LNCaP clone FGC (cell line): ENCODE measurements around the gene PRM1.
"Not testable (repeated sequence)": the region's sequence is repeated elsewhere in the genome, so short reads cannot be mapped to it uniquely, and the experiment has no call there.

Experiments used
- DNase-seq: peaks from one replicate; pipeline ENCODE4 v3.0.0-alpha.2; 2011; ENCODE audit warnings: low read depth
- H3K4me3 ChIP-seq: 2 replicates; pipeline ENCODE4 v1.5.1; 2011; ENCODE audit warnings: mild to moderate bottlenecking, low read depth, low read length, control low read depth
- TF ChIP-seq, protein P1 (sequence below): IDR thresholded peaks from 2 replicates; pipeline ENCODE4 v1.5.1; 2012; ENCODE audit warnings: mild to moderate bottlenecking; ENCODE audit not compliant: control insufficient read depth, insufficient read depth; ENCODE audit errors: extremely low read depth

Gene PRM1

DNA sequence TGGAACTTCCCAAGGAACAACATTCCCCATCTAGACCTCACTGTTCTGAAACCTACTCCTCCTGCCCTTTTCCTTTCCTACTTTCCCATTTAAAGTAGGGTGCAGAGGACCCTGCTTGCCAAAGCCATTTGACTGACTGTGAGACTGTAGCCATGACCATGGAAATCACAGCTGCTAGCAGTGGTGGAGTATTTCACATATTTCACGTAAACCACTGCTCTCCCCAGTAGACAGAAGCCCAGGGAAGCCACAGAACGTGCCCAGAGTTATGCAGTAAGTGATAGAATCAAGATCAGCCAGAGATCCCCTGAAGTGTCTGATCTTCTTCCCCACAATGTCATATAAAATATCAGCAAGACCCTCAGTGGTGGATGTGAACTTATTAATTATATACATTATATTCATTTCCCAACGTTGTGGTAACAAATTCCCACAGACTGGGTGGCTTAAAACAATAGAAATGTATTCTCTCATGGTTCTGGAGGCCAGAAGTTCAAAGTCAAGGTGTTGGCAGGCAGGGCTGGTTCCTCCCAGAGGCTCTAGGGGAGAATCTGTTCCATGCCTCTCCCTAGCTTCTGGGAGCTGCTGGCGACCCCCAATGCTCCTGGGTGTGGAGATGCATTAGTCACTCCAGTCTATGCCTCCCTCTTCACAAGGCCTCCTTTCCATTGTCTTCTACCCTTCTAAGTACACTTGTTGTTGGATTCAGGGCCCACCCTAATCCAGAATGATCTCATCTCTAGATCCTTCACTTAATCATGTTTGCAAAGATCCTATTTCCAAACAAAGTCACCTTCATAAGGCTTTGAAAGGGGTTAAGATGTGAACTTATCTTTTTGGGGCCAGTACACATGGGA lies 20.7 kb upstream of the PRM1 start:
- no peak overlapping the region for H3K4me3 ChIP-seq
- TF ChIP-seq, protein P1, sequence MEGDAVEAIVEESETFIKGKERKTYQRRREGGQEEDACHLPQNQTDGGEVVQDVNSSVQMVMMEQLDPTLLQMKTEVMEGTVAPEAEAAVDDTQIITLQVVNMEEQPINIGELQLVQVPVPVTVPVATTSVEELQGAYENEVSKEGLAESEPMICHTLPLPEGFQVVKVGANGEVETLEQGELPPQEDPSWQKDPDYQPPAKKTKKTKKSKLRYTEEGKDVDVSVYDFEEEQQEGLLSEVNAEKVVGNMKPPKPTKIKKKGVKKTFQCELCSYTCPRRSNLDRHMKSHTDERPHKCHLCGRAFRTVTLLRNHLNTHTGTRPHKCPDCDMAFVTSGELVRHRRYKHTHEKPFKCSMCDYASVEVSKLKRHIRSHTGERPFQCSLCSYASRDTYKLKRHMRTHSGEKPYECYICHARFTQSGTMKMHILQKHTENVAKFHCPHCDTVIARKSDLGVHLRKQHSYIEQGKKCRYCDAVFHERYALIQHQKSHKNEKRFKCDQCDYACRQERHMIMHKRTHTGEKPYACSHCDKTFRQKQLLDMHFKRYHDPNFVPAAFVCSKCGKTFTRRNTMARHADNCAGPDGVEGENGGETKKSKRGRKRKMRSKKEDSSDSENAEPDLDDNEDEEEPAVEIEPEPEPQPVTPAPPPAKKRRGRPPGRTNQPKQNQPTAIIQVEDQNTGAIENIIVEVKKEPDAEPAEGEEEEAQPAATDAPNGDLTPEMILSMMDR, result no peak
- DNase-seq, result no peak

DNA sequence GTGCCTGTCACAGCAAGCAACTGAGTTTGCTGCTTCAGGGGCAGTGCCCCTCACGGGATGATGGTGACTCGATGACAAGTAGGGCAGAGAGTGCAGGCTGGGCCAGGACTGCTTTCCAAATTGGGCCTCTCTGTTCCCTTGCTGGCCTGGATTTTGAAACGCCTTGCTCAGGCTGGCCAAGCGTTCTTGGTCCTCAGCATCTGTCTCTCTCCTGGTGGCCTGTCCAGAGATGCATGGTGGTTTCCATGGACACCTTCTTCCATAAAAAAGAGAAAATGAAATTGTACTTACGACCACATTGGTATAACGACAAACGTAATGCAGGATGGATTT lies 19.4 kb upstream of the PRM1 start:
- no peak overlapping the region for H3K4me3 ChIP-seq
- TF ChIP-seq, protein P1, result no peak
- DNase-seq, result no peak

GRCh38 chr16:11299865-11300559 lies 18.9 kb upstream of the PRM1 start:
- DNase-seq, result no peak
- H3K4me3 ChIP-seq, result no peak overlapping the region
- TF ChIP-seq, protein P1, result no peak

- not testable (repeated sequence) for DNase-seq, H3K4me3 ChIP-seq
Measured at GRCh38 chr16:11298950-11299547, 17.9 kb upstream of the PRM1 start.

DNA sequence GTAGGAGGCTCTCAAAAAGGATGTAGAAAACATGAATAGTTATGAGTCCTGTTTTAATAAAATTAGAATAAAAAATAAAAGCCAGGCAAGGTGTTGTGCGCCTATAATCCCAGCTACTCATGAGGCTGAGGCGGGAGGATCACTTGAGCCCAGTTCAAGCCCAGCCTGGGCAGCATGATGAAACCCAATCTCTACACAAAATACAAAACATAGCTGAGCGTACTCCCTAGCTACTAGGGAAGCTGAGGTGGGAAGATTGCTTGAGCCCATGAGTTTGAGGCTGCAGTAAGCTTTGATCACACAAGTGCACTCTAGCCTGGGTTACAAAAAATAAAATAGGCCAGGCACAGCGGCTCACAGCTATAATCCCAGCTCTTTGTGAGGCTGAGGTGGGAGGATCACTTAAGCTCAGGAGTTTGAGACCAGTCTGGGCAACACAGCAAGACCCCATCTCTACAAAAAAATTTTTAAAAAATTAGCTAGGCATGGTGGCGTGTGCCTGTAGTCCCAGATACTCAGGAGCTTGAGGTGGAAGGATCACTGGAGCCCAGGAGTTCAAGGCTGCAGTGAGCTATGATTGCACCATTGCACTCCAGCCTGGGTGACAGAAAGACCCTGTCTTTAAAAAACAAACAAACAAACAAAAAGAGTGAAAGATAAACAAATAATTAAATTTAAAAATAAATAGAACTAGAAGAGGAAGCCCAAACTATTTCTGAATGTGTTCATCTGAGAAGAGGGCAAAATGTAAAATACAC lies 17.2 kb upstream of the PRM1 start:
- no peak for DNase-seq
- H3K4me3 ChIP-seq, result no peak overlapping the region
- TF ChIP-seq, protein P1, result no peak

DNA sequence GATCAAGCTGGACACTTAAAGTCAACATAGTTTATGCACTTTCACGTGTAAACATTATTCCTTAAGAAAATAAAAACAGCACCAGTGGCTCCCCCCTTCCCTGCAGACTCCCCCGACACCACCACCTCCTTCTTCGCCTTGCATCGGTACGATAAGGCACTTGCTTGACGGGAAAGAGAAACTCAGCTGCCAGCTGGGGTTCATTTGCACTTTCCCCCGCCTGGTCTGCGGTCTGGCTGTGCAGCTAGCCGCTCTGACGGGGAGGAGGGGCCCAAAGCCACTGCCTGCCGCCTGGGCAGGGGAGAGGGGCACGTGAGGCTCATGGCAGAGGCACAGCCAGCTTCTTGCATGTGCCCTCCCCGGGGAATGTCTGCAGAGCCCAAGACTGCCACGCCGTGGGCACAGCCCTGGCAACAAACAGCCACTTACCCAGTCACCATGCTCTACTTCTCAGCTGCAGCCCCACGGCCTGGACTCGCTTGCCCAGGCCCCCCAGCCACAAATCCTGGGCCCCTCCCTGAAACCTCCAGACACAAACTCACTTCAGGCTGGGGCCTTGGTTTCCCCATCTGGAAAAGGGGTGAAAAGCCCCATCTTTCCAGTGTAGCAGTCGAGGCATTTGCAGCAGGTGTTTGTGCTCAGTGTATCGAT lies 16.5 kb upstream of the PRM1 start:
- TF ChIP-seq, protein P1, result no peak
- no peak overlapping the region for H3K4me3 ChIP-seq
- no peak for DNase-seq
